ENCODE measurements around the gene EPHX1. TPM values are rescaled to one million over a fixed set of nuclear protein-coding genes. Genes with fewer than 3 reads are reported as not detected.

The EPHX1 gene
- total and polyA plus RNA-seq, 4 donors, result 93.8 to 1,448 (median 204) TPM

DNA sequence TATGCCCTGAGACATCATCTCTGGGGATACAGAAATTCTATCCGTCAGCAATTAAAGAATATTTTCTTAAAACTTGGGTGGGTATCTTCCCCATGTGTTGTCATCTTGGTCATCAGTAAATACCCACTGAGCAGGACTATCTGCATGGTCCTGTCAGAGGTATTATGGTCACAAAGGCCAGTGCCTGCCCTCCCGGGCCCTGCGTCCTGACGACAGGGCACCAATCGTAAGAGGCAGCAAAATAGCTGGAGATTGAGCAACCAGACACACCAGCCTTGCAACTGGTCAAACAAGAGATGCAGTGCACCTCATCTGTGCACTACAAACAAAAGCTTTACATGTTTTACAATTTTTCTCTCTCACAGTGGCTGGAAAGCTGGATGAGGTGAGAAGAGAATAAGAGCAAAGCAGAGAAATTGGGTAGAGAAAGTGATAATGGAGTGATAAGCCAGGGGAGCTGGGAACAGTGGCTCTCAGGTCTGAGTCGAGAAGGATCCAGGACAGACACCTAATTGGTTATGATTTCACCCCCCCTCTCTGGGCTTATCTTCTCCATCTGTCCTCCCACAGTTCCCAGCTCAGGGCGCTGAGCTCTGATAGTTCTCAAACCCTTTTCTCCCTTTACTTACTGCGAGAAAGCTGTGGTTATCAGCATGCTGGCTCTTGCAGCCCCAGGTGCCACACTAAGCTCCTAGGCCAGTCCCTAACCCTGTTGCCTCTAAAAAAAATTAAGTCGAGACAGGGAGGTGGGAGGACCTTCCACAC lies 41.1 kb upstream of the EPHX1 start:
- H3K4me1 ChIP-seq (ENCODE audit: control insufficient read depth in 4 of 4, insufficient read depth in 4 of 4, low read length in 3 of 4), result peaks cover 0 to 8% (median 3%) of the 10 kb centered on the region in 4 donors
- no peak overlapping the region for H3K9ac ChIP-seq (ENCODE audit: low read depth in 1 of 2, low read length in 2 of 2)
- no peaks in the 10 kb centered on the region for H3K9me3 ChIP-seq (ENCODE audit: control insufficient read depth in 4 of 4, low read length in 3 of 4)
- no peaks in the 10 kb centered on the region for H3K36me3 ChIP-seq (ENCODE audit: control insufficient read depth in 4 of 4, insufficient read depth in 3 of 4, low read depth in 1 of 4, low read length in 3 of 4)
- no peaks in the 10 kb centered on the region for H3K27me3 ChIP-seq (ENCODE audit: control insufficient read depth in 4 of 4, insufficient read depth in 4 of 4, low read length in 3 of 4)
- no peak overlapping the region for H3K4me3 ChIP-seq (ENCODE audit: low read depth in 1 of 3, low read length in 3 of 3)
- H3K27ac ChIP-seq (ENCODE audit: low read depth in 1 of 2, low read length in 2 of 2), result no peak overlapping the region
- WGBS, result 83% methylated on average over 9 of the region's 9 CpGs
- no peak for TF ChIP-seq YY1 (IDR thresholded peaks at IDR 0.05)
- no peak for TF ChIP-seq HNF4A (conservative IDR thresholded peaks at IDR 0.05)
- no peak for TF ChIP-seq SP1 (IDR thresholded peaks at IDR 0.05)
- TF ChIP-seq EGR1 (IDR thresholded peaks at IDR 0.05; ENCODE audit: low read depth in 2 of 2), result no peak
- no peak for TF ChIP-seq RAD21 (IDR thresholded peaks at IDR 0.05)
- no peak for TF ChIP-seq TAF1 (conservative IDR thresholded peaks at IDR 0.05)
- TF ChIP-seq, protein P1, sequence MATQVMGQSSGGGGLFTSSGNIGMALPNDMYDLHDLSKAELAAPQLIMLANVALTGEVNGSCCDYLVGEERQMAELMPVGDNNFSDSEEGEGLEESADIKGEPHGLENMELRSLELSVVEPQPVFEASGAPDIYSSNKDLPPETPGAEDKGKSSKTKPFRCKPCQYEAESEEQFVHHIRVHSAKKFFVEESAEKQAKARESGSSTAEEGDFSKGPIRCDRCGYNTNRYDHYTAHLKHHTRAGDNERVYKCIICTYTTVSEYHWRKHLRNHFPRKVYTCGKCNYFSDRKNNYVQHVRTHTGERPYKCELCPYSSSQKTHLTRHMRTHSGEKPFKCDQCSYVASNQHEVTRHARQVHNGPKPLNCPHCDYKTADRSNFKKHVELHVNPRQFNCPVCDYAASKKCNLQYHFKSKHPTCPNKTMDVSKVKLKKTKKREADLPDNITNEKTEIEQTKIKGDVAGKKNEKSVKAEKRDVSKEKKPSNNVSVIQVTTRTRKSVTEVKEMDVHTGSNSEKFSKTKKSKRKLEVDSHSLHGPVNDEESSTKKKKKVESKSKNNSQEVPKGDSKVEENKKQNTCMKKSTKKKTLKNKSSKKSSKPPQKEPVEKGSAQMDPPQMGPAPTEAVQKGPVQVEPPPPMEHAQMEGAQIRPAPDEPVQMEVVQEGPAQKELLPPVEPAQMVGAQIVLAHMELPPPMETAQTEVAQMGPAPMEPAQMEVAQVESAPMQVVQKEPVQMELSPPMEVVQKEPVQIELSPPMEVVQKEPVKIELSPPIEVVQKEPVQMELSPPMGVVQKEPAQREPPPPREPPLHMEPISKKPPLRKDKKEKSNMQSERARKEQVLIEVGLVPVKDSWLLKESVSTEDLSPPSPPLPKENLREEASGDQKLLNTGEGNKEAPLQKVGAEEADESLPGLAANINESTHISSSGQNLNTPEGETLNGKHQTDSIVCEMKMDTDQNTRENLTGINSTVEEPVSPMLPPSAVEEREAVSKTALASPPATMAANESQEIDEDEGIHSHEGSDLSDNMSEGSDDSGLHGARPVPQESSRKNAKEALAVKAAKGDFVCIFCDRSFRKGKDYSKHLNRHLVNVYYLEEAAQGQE (IDR thresholded peaks at IDR 0.05), result no peak
- no peak for DNase-seq (ENCODE audit: low spot score)

DNA sequence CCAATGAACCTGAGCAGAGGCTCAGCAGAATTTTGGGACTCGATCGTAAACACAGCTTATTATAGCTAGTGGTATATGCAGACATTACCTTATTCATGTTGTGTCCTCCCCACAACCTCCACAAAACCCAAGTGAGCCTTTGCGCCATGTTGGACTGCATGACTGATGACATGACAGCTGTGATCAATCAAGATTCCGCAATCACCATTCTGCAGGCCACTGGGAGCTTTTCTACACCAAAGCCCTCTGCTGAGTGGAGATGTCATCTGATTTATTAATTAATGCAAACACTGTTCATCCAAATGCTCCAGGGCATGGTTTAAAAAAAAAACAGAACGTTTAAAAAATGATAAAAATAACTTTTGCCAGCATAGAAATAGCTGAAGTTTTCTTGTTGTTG lies 40.2 kb upstream of the EPHX1 start:
- Histone ChIP-seq H3K4me1 (ENCODE audit: control insufficient read depth in 4 of 4, insufficient read depth in 4 of 4, low read length in 3 of 4) (peaks cover 0 to 8% (median 2%) of the 10 kb centered on the region in 4 donors), H3K9ac (ENCODE audit: low read depth in 1 of 2, low read length in 2 of 2) (no peak overlapping the region), H3K27ac (ENCODE audit: low read depth in 1 of 2, low read length in 2 of 2) (no peak overlapping the region), H3K9me3 (ENCODE audit: control insufficient read depth in 4 of 4, low read length in 3 of 4) (no peaks in the 10 kb centered on the region), H3K36me3 (ENCODE audit: control insufficient read depth in 4 of 4, insufficient read depth in 3 of 4, low read depth in 1 of 4, low read length in 3 of 4) (no peaks in the 10 kb centered on the region), H3K4me3 (ENCODE audit: low read depth in 1 of 3, low read length in 3 of 3) (no peak overlapping the region), H3K27me3 (ENCODE audit: control insufficient read depth in 4 of 4, insufficient read depth in 4 of 4, low read length in 3 of 4) (no peaks in the 10 kb centered on the region)
- TF ChIP-seq SP1 (IDR thresholded peaks at IDR 0.05) (no peak), HNF4G (IDR thresholded peaks at IDR 0.05) (no peak), JUND (IDR thresholded peaks at IDR 0.05) (no peak), YY1 (IDR thresholded peaks at IDR 0.05) (no peak), GABPA (IDR thresholded peaks at IDR 0.05 in 1 of 2, conservative IDR thresholded peaks at IDR 0.05 in 1 of 2) (no peak), TAF1 (conservative IDR thresholded peaks at IDR 0.05) (no peak), NR2F2 (IDR thresholded peaks at IDR 0.05) (no peak), HNF4A (conservative IDR thresholded peaks at IDR 0.05) (no peak), FOXA1 (IDR thresholded peaks at IDR 0.05) (no peak), RXRA (IDR thresholded peaks at IDR 0.05) (no peak), EGR1 (IDR thresholded peaks at IDR 0.05; ENCODE audit: low read depth in 2 of 2) (no peak), FOXA2 (IDR thresholded peaks at IDR 0.05) (no peak), RAD21 (IDR thresholded peaks at IDR 0.05) (no peak)
- TF ChIP-seq, protein P2, sequence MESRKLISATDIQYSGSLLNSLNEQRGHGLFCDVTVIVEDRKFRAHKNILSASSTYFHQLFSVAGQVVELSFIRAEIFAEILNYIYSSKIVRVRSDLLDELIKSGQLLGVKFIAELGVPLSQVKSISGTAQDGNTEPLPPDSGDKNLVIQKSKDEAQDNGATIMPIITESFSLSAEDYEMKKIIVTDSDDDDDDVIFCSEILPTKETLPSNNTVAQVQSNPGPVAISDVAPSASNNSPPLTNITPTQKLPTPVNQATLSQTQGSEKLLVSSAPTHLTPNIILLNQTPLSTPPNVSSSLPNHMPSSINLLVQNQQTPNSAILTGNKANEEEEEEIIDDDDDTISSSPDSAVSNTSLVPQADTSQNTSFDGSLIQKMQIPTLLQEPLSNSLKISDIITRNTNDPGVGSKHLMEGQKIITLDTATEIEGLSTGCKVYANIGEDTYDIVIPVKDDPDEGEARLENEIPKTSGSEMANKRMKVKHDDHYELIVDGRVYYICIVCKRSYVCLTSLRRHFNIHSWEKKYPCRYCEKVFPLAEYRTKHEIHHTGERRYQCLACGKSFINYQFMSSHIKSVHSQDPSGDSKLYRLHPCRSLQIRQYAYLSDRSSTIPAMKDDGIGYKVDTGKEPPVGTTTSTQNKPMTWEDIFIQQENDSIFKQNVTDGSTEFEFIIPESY (IDR thresholded peaks at IDR 0.05), result no peak
- TF ChIP-seq, protein P3, sequence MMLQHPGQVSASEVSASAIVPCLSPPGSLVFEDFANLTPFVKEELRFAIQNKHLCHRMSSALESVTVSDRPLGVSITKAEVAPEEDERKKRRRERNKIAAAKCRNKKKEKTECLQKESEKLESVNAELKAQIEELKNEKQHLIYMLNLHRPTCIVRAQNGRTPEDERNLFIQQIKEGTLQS (IDR thresholded peaks at IDR 0.05), result no peak
- TF ChIP-seq, protein P1 (IDR thresholded peaks at IDR 0.05), result no peak
- TF ChIP-seq, protein P4, sequence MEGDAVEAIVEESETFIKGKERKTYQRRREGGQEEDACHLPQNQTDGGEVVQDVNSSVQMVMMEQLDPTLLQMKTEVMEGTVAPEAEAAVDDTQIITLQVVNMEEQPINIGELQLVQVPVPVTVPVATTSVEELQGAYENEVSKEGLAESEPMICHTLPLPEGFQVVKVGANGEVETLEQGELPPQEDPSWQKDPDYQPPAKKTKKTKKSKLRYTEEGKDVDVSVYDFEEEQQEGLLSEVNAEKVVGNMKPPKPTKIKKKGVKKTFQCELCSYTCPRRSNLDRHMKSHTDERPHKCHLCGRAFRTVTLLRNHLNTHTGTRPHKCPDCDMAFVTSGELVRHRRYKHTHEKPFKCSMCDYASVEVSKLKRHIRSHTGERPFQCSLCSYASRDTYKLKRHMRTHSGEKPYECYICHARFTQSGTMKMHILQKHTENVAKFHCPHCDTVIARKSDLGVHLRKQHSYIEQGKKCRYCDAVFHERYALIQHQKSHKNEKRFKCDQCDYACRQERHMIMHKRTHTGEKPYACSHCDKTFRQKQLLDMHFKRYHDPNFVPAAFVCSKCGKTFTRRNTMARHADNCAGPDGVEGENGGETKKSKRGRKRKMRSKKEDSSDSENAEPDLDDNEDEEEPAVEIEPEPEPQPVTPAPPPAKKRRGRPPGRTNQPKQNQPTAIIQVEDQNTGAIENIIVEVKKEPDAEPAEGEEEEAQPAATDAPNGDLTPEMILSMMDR (IDR thresholded peaks at IDR 0.05; ENCODE audit: low read depth, low read length, missing input control), result no peak
- TF ChIP-seq, protein P5, sequence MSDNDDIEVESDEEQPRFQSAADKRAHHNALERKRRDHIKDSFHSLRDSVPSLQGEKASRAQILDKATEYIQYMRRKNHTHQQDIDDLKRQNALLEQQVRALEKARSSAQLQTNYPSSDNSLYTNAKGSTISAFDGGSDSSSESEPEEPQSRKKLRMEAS (IDR thresholded peaks at IDR 0.05), result no peak
- 93% methylated on average over 5 of the region's 5 CpGs for whole genome bisulfite sequencing
- no peak for DNase-seq (ENCODE audit: low spot score)

Data from liver (tissue), 9 donors.